IMR-90 (cell line): ENCODE data around the gene PLCH2. TPM values are rescaled to one million over a fixed set of nuclear protein-coding genes. Genes with fewer than 3 reads are reported as not detected.

Experiments used
- ATAC-seq: fragments of 200-7000 bp; cut with Tn5 transposase; 2 replicates; pipeline ENCODE4 v1.9.1; 2020; ENCODE audit warnings: low read depth, mild to moderate bottlenecking, moderate library complexity
- BruUV-seq: library from RNA; stranded (reverse); fragments of 400-500 nt; replicated peaks from 2 replicates; lab custom pipeline; 2021; lab: Mats Ljungman, UMichigan
- CTCF ChIA-PET: fragments of 300-600 bp; formaldehyde crosslinking; extraction: SDS; loops from one replicate; lab custom pipeline; 2021; ENCODE audit warnings: antibody characterized with exemption; lab: Yijun Ruan, JAX
- POLR2A ChIA-PET: fragments of 300-600 bp; sonication (Branson Sonifier 250); formaldehyde crosslinking; loops from one replicate; lab custom pipeline; 2022; ENCODE audit warnings: antibody characterized with exemption; ENCODE audit not compliant: unreplicated experiment; lab: Charles Lee
- DNase-seq: peaks from one replicate; pipeline ENCODE4 v3.0.0; 2013
- H2AFZ ChIP-seq: replicated peaks from 2 replicates; pipeline ENCODE3; 2013; ENCODE audit warnings: low read length, mild to moderate bottlenecking; ENCODE audit not compliant: poor library complexity
- H2AK5ac ChIP-seq: 2 replicates; pipeline ENCODE4 v1.6.1; 2013; ENCODE audit warnings: low read depth, low read length, inconsistent platforms
- H2AK9ac ChIP-seq: replicated peaks from 2 replicates; pipeline ENCODE3; 2013; ENCODE audit warnings: mild to moderate bottlenecking, low read depth, low read length, moderate library complexity; ENCODE audit not compliant: poor library complexity
- H2BK120ac ChIP-seq: 2 replicates; pipeline ENCODE4 v1.6.1; 2013; ENCODE audit warnings: low read depth, low read length, inconsistent platforms
- H2BK15ac ChIP-seq: 3 replicates; pipeline ENCODE4 v1.6.1; 2013; ENCODE audit warnings: low read depth, low read length, inconsistent platforms
- H2BK20ac ChIP-seq: 2 replicates; pipeline ENCODE4 v1.6.1; 2013; ENCODE audit warnings: low read depth, mild to moderate bottlenecking, inconsistent platforms, low read length, moderate library complexity
- H2BK5ac ChIP-seq: 2 replicates; pipeline ENCODE4 v1.6.1; 2013; ENCODE audit warnings: mild to moderate bottlenecking, low read depth, low read length, inconsistent platforms; ENCODE audit not compliant: poor library complexity, severe bottlenecking
- H3K14ac ChIP-seq: replicated peaks from 2 replicates; pipeline ENCODE4 v1.6.1; 2013; ENCODE audit warnings: low read depth, low read length, inconsistent platforms
- H3K18ac ChIP-seq: 2 replicates; pipeline ENCODE4 v1.6.1; 2013; ENCODE audit warnings: low read depth, low read length, control low read depth
- H3K23ac ChIP-seq: 2 replicates; pipeline ENCODE4 v1.6.1; 2013; ENCODE audit warnings: low read depth, low read length, inconsistent platforms
- H3K27ac ChIP-seq: 2 replicates; pipeline ENCODE4 v1.5.1; 2013; ENCODE audit warnings: mild to moderate bottlenecking, control low read depth, low read length; ENCODE audit not compliant: insufficient read depth
- H3K27me3 ChIP-seq: 2 replicates; pipeline ENCODE4 v1.6.1; 2013; ENCODE audit warnings: low read length; ENCODE audit not compliant: control insufficient read depth, insufficient read depth
- H3K36me3 ChIP-seq: 2 replicates; pipeline ENCODE4 v1.6.1; 2013; ENCODE audit warnings: low read length, mixed read lengths; ENCODE audit not compliant: control insufficient read depth, insufficient read depth
- H3K4ac ChIP-seq: 2 replicates; pipeline ENCODE4 v1.6.1; 2013; ENCODE audit warnings: low read depth, low read length, inconsistent platforms
- H3K4me1 ChIP-seq: 2 replicates; pipeline ENCODE4 v1.6.1; 2013; ENCODE audit warnings: low read length, mixed read lengths; ENCODE audit not compliant: control insufficient read depth, insufficient read depth
- H3K4me2 ChIP-seq: 2 replicates; pipeline ENCODE4 v1.6.1; 2013; ENCODE audit warnings: low read depth, mild to moderate bottlenecking, control low read depth, low read length, moderate library complexity
- H3K4me3 ChIP-seq: 2 replicates; pipeline ENCODE4 v1.5.1; 2013; ENCODE audit warnings: low read depth, mild to moderate bottlenecking, control low read depth, low read length, moderate library complexity; ENCODE audit not compliant: insufficient read depth
- H3K56ac ChIP-seq: 2 replicates; pipeline ENCODE4 v1.6.1; 2013; ENCODE audit warnings: low read length, inconsistent platforms; ENCODE audit not compliant: insufficient read depth; ENCODE audit errors: extremely low read depth
- H3K79me1 ChIP-seq, 2 experiments: 2 replicates each; pipeline ENCODE4 v1.6.1; 2013; ENCODE audit warnings: low read length in 2 of 2, inconsistent platforms in 1 of 2, low read depth in 1 of 2
- H3K9ac ChIP-seq: 2 replicates; pipeline ENCODE4 v1.6.1; 2013; ENCODE audit warnings: low read depth, low read length, control low read depth
- H3K9me1 ChIP-seq: 2 replicates; pipeline ENCODE4 v1.6.1; 2013; ENCODE audit warnings: low read length, inconsistent platforms; ENCODE audit not compliant: insufficient read depth
- H3K9me3 ChIP-seq: 2 replicates; pipeline ENCODE4 v1.6.1; 2013; ENCODE audit warnings: low read length; ENCODE audit not compliant: control insufficient read depth, insufficient read depth
- H4K20me1 ChIP-seq: 2 replicates; pipeline ENCODE4 v1.6.1; 2013; ENCODE audit warnings: low read length, inconsistent platforms; ENCODE audit not compliant: insufficient read depth
- H4K5ac ChIP-seq: 2 replicates; pipeline ENCODE4 v1.6.1; 2013; ENCODE audit warnings: mild to moderate bottlenecking, low read depth, low read length, control low read depth
- H4K8ac ChIP-seq, 2 experiments: 2 replicates each; pipeline ENCODE4 v1.6.1; 2013; ENCODE audit warnings: low read depth in 2 of 2, low read length in 2 of 2, control low read depth in 1 of 2, inconsistent platforms in 1 of 2
- H4K91ac ChIP-seq: 2 replicates; pipeline ENCODE4 v1.6.1; 2013; ENCODE audit warnings: low read depth, low read length, inconsistent platforms; ENCODE audit not compliant: insufficient read depth
- MAFK ChIP-seq: IDR thresholded peaks from 2 replicates; pipeline ENCODE4 v1.6.1; 2012; ENCODE audit warnings: low read depth, low read length, improper control_type of control experiment
- MXI1 ChIP-seq: IDR thresholded peaks from 2 replicates; pipeline ENCODE4 v1.6.1; 2012; ENCODE audit warnings: low read depth, mild to moderate bottlenecking, low read length, moderate library complexity, borderline replicate concordance
- RFX5 ChIP-seq: IDR thresholded peaks from 2 replicates; pipeline ENCODE4 v1.8.0; 2012; ENCODE audit warnings: low read depth, mild to moderate bottlenecking, low read length, moderate library complexity
- WGBS, 2 experiments: methylation state at CpG; one replicate each; pipeline versions ENCODE4 v1.1.5 to v1.1.7; 2013; ENCODE audit warnings: missing lambda C conversion rate in 2 of 2; ENCODE audit not compliant: insufficient read length in 1 of 2; ENCODE audit errors: extremely low coverage in 2 of 2; 5-methylcytosine and 5-hydroxymethylcytosine counted together
- dilution Hi-C: fragments of 300-500 bp; cut with HindIII; formaldehyde crosslinking; loops from one replicate; pipeline ENCODE4 v1.14.3; 2018; ENCODE audit warnings: low sequenced_read_pairs; ENCODE audit not compliant: unreplicated experiment
- in situ Hi-C: fragments of 300-500 bp; cut with MboI; formaldehyde crosslinking; loops from 3 replicates; pipeline ENCODE4 v1.14.3; 2019; ENCODE audit warnings: low sequenced_read_pairs, inconsistent platforms, mixed read lengths
- intact Hi-C: fragments of 100-400 bp; cut with micrococcal nuclease; formaldehyde crosslinking; loops from 2 replicates; pipeline ENCODE4 v1.10.0; 2022
- polyA plus RNA-seq, 3 experiments: library from polyadenylated mRNA; depleted of rRNA; stranded (reverse); fragments of >200 nt; gene quantifications; 2 replicates each; pipeline ENCODE4 v1.2.3, GENCODE V29; 2012; ENCODE audit warnings: low replicate concordance in 1 of 3
- total RNA-seq: library from RNA; depleted of rRNA; stranded (reverse); fragments of >200 nt; gene quantifications from 2 replicates; pipeline ENCODE4 v1.2.3, GENCODE V29; 2012
- TF ChIP-seq, protein P1 (sequence below): conservative IDR thresholded peaks from 2 replicates; pipeline ENCODE4 v1.5.1; 2012; ENCODE audit warnings: mild to moderate bottlenecking, low read depth, low read length, improper control_type of control experiment
- TF ChIP-seq, protein P2 (sequence below): fragments of 150-350 bp; IDR thresholded peaks from 2 replicates; pipeline ENCODE4 v1.6.1; 2017; ENCODE audit warnings: mild to moderate bottlenecking, antibody characterized with exemption, low read length, low read depth

The PLCH2 gene
- total and polyA plus RNA-seq, 2 of the 4 experiments (the other 2 are of a cell fraction) = 0.18 to 1.9 TPM

DNA sequence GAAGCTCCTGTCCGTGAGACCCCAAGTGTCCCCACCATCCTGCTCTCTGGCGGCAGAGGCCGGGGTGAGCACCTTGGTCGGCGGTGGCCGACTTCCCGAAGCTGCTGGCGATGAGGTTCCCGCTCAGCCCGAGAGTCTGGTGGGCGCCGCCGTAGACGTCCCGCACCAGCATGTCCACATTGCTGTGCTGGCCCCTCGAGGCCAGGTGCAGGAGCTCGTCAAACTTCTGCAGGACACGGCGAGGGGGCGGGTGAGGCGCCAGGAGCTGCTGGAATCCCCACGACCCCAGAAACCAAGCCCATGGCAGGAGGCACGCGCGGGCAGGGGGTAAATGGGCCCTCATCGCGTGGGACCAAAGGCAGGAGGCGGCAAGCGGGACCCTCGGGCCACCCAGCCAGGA, 43.6 kb downstream of the PLCH2 start:
- H2AK9ac ChIP-seq = no peak overlapping the region
- peaks cover 36% of the 10 kb centered on the region for H4K20me1 ChIP-seq
- H2BK20ac ChIP-seq = no peak overlapping the region
- H3K18ac ChIP-seq = no peak overlapping the region
- TF ChIP-seq MAFK (no peak), RFX5 (no peak), MXI1 (no peak)
- TF ChIP-seq, protein P1, sequence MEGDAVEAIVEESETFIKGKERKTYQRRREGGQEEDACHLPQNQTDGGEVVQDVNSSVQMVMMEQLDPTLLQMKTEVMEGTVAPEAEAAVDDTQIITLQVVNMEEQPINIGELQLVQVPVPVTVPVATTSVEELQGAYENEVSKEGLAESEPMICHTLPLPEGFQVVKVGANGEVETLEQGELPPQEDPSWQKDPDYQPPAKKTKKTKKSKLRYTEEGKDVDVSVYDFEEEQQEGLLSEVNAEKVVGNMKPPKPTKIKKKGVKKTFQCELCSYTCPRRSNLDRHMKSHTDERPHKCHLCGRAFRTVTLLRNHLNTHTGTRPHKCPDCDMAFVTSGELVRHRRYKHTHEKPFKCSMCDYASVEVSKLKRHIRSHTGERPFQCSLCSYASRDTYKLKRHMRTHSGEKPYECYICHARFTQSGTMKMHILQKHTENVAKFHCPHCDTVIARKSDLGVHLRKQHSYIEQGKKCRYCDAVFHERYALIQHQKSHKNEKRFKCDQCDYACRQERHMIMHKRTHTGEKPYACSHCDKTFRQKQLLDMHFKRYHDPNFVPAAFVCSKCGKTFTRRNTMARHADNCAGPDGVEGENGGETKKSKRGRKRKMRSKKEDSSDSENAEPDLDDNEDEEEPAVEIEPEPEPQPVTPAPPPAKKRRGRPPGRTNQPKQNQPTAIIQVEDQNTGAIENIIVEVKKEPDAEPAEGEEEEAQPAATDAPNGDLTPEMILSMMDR = no peak
- TF ChIP-seq, protein P2, sequence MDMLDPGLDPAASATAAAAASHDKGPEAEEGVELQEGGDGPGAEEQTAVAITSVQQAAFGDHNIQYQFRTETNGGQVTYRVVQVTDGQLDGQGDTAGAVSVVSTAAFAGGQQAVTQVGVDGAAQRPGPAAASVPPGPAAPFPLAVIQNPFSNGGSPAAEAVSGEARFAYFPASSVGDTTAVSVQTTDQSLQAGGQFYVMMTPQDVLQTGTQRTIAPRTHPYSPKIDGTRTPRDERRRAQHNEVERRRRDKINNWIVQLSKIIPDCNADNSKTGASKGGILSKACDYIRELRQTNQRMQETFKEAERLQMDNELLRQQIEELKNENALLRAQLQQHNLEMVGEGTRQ = no peak
- 95% methylated on average over 30 of the region's 30 CpGs; no CpG with 5 or more reads in 1 of the 2 experiments for WGBS, 2 experiments
- dilution Hi-C loops = no loop called here
- DNase-seq (no peak), ATAC-seq (no peak)
- H3K4ac ChIP-seq = no peak overlapping the region
- BruUV-seq = no TSS peak
- H3K4me2 ChIP-seq = no peak overlapping the region
- no peaks in the 10 kb centered on the region for H3K9me3 ChIP-seq
- H3K9ac ChIP-seq = no peak overlapping the region
- H3K27me3 ChIP-seq = no peaks in the 10 kb centered on the region
- H3K9me1 ChIP-seq = peaks cover 13% of the 10 kb centered on the region
- intact Hi-C loops = no loop called here
- no peak overlapping the region for H2BK5ac ChIP-seq
- no peak overlapping the region for H3K56ac ChIP-seq
- H3K23ac ChIP-seq = no peak overlapping the region
- no peak overlapping the region for H2BK15ac ChIP-seq
- H3K27ac ChIP-seq = no peak overlapping the region
- peaks cover 14% of the 10 kb centered on the region for H3K4me1 ChIP-seq
- no peak overlapping the region for H4K91ac ChIP-seq
- H2AFZ ChIP-seq = no peak overlapping the region
- H2BK120ac ChIP-seq = no peak overlapping the region
- peaks cover 7 to 40% of the 10 kb centered on the region in 2 experiments for H3K79me1 ChIP-seq
- no peak overlapping the region for H3K14ac ChIP-seq
- no peak overlapping the region for H4K5ac ChIP-seq
- in situ Hi-C loops = no loop called here
- CTCF ChIA-PET = no interaction called here
- peaks cover 61% of the 10 kb centered on the region for H3K36me3 ChIP-seq
- POLR2A ChIA-PET = no interaction called here
- H2AK5ac ChIP-seq = no peak overlapping the region
- H4K8ac ChIP-seq = no peak overlapping the region
- no peak overlapping the region for H3K4me3 ChIP-seq
